H1 (cell line): ENCODE measurements around the gene TECR. TPM values are rescaled to one million over a fixed set of nuclear protein-coding genes. Genes with fewer than 3 reads are reported as not detected.

Experiments
- GTF2F1 ChIP-seq: IDR thresholded peaks from 2 replicates; pipeline ENCODE4 v1.6.1; 2012; ENCODE audit warnings: low read depth, low read length, improper control_type of control experiment, borderline replicate concordance
- TAF1 ChIP-seq: IDR thresholded peaks from 2 replicates; pipeline ENCODE4 v1.6.1; 2011; ENCODE audit warnings: mild to moderate bottlenecking, low read depth, low read length
- polyA plus RNA-seq, 7 experiments: library from polyadenylated mRNA; depleted of rRNA in 3 of 7; stranded (reverse) in 5 of 7; unstranded in 2 of 7; fragments of >200 nt in 5 of 7; fragments of 200-250 nt in 2 of 7; gene quantifications; 1 replicate in 5 of 7; 2 replicates in 1 of 7; 4 replicates in 1 of 7; pipeline versions ENCODE4 v1.2.1 to v1.2.3, GENCODE V29; 2011 to 2013; ENCODE audit warnings: missing spikeins in 2 of 7, mixed read lengths in 2 of 7
- total RNA-seq: library from RNA; stranded (reverse); fragmentation: NEBNext Ultra II Directional; extraction: Animal tissue kit (Norgen Biotek cat#: 25700); gene quantifications from 2 replicates; pipeline ENCODE4 v1.2.1, GENCODE V29; 2021

Gene TECR
- total and polyA plus RNA-seq, 2 of the 8 experiments (the other 6 are each of a cell fraction or from before 2014, with no cell fraction given) = 172 to 405 TPM

GRCh38 chr19:14542711-14543328, 13.4 kb downstream of the TECR start (continued):
- TF ChIP-seq TAF1 (no peak), GTF2F1 (no peak)
